Central memory CD8-positive, alpha-beta T cell (primary cell): ENCODE results near the gene ITPKB.
"Not testable (repeated sequence)": the region's sequence is repeated elsewhere in the genome, so short reads cannot be mapped to it uniquely, and the experiment has no call there.

Experiments
- ATAC-seq: fragments of 150-1000 bp; cut with Tn5 transposase; replicated peaks from 2 replicates; pipeline ENCODE4 v1.10.0; 2022; ENCODE audit warnings: mild to moderate bottlenecking, moderate FRiP score, moderate number of reproducible peaks; ENCODE audit not compliant: poor library complexity, severe bottlenecking; ENCODE audit errors: extremely low read depth
- DNase-seq, 2 donors: peaks; one replicate each; pipeline ENCODE4 v3.0.0; 2021; ENCODE audit warnings: low spot score in 2 of 2
- H3K27ac Mint-ChIP-seq: one replicate; pipeline ENCODE4 v1.8.0; 2022; ENCODE audit warnings: low read depth, mild to moderate bottlenecking, moderate library complexity, mixed read lengths
- H3K27me3 Mint-ChIP-seq: one replicate; pipeline ENCODE4 v1.8.0; 2022; ENCODE audit warnings: mixed read lengths
- H3K36me3 Mint-ChIP-seq: one replicate; pipeline ENCODE4 v1.8.0; 2022; ENCODE audit warnings: mild to moderate bottlenecking, moderate library complexity, mixed read lengths; ENCODE audit not compliant: insufficient read depth
- H3K4me1 Mint-ChIP-seq: one replicate; pipeline ENCODE4 v1.8.0; 2022; ENCODE audit warnings: mixed read lengths
- H3K4me3 Mint-ChIP-seq: one replicate; pipeline ENCODE4 v1.8.0; 2022; ENCODE audit warnings: mild to moderate bottlenecking, moderate library complexity, mixed read lengths
- H3K9me3 Mint-ChIP-seq: one replicate; pipeline ENCODE4 v1.8.0; 2022; ENCODE audit warnings: mixed read lengths

The ITPKB gene

DNA sequence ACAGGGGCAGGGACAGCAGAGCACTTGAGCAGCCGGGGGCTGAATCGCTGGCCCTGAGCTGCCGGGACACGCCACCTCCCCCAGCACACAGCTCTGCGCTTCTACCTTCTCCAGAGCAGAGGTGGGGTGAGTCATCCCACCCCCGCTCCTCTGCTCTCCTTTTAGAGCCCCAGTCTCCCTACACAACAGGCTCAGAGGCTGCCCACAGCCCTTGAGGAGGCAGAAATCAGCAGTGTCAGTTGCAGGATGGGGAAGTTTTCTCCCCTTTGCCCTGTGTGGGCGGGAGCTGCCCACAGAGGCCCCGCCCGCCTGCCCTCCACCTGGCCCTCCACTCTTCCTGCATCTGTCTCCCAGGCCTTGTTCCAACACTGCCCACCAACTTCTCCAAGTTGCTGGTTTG, 95.9 kb downstream of the ITPKB start:
- peak overlapping the region; percentile 79 for H3K27ac Mint-ChIP-seq
- ATAC-seq (peak; percentile 59), DNase-seq (no peak)
- H3K36me3 Mint-ChIP-seq: peaks cover 41% of the 10 kb centered on the region
- H3K27me3 Mint-ChIP-seq: no peaks in the 10 kb centered on the region
- H3K4me1 Mint-ChIP-seq: peaks cover 51% of the 10 kb centered on the region
- no peaks in the 10 kb centered on the region for H3K9me3 Mint-ChIP-seq
- peak overlapping the region; percentile 52 for H3K4me3 Mint-ChIP-seq

- Mint-ChIP-seq H3K27ac (no peak overlapping the region), H3K4me3 (no peak overlapping the region), H3K9me3 (no peaks in the 10 kb centered on the region), H3K4me1 (peaks cover 47% of the 10 kb centered on the region), H3K36me3 (peaks cover 43% of the 10 kb centered on the region), H3K27me3 (no peaks in the 10 kb centered on the region)
- no peak for DNase-seq
- ATAC-seq: no peak
Observed at GRCh38 chr1:226642421-226642820, 96.7 kb downstream of the ITPKB start.

GRCh38 chr1:226641671-226642231, 97.3 kb downstream of the ITPKB start:
- Mint-ChIP-seq H3K4me1 (peaks cover 48% of the 10 kb centered on the region), H3K27ac (no peak overlapping the region), H3K27me3 (no peaks in the 10 kb centered on the region), H3K36me3 (peaks cover 39% of the 10 kb centered on the region), H3K9me3 (no peaks in the 10 kb centered on the region), H3K4me3 (no peak overlapping the region)
- DNase-seq (no peak), ATAC-seq (no peak)

- DNase-seq (no peak), ATAC-seq (no peak)
- Mint-ChIP-seq H3K27me3 (no peaks in the 10 kb centered on the region), H3K36me3 (peaks cover 38% of the 10 kb centered on the region), H3K9me3 (no peaks in the 10 kb centered on the region), H3K4me1 (peaks cover 45% of the 10 kb centered on the region), H3K27ac (peak overlapping the region; percentile 23), H3K4me3 (no peak overlapping the region)
Observed at GRCh38 chr1:226640321-226641136, 98.6 kb downstream of the ITPKB start.

DNA sequence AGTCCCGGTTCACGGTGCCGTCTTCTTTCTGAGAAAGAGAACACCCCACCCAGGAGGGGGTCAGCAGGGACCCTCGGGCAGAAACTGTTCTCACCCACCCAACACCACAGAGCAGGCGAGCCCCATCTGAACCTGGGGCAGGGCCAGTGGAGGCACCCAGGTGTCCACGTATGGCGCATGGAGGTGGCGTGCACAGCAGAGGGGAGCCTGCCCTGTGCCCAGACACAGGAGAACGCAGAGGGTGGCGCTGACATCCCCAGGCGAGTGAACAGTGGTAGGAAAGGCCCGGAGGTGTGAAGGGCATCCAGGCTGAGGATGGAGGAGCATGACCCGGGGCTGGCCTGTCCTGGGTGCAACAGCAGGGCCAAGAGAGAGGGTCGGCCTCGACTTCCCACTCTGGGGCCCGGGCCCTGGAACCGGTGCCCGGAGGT, 99.4 kb downstream of the ITPKB start:
- Mint-ChIP-seq H3K9me3 (no peaks in the 10 kb centered on the region), H3K27ac (no peak overlapping the region), H3K36me3 (peaks cover 44% of the 10 kb centered on the region), H3K4me3 (no peak overlapping the region), H3K27me3 (no peaks in the 10 kb centered on the region), H3K4me1 (peaks cover 44% of the 10 kb centered on the region)
- DNase-seq (no peak), ATAC-seq (no peak)

DNA sequence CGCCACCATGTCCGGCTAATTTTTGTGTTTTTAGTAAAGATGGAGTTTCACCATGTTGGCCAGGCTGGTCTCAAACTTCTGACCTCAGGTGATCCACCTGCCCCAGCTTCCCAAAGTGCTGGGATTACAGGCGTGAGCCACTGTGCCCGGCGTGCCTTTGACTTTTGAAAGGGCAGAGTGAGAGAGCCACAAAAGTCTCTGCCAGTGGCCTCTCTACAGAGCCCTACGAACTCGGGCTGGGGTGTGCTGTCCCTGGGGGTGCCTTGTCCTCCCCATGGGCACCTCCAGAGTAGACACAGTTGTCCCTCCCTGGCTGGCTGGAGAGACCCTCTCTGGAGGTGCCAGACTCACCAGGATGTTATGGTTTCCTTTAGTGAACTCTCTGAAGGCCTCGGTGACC, 99.9 kb downstream of the ITPKB start:
- not testable (repeated sequence) for ATAC-seq, H3K27ac Mint-ChIP-seq

GRCh38 chr1:226638608-226639007, 100.5 kb downstream of the ITPKB start:
- H3K4me1 Mint-ChIP-seq: peaks cover 39% of the 10 kb centered on the region
- no peaks in the 10 kb centered on the region for H3K27me3 Mint-ChIP-seq
- no peaks in the 10 kb centered on the region for H3K9me3 Mint-ChIP-seq
- H3K27ac Mint-ChIP-seq: no peak overlapping the region
- ATAC-seq (no peak), DNase-seq (no peak)
- peaks cover 45% of the 10 kb centered on the region for H3K36me3 Mint-ChIP-seq
- H3K4me3 Mint-ChIP-seq: no peak overlapping the region

More for the DNA sequence above, 99.9 kb downstream of the ITPKB start:
- Mint-ChIP-seq H3K36me3 (peaks cover 45% of the 10 kb centered on the region), H3K4me1 (peaks cover 44% of the 10 kb centered on the region)
- H3K27me3 Mint-ChIP-seq, H3K4me3 Mint-ChIP-seq, H3K9me3 Mint-ChIP-seq, DNase-seq: not testable (repeated sequence)

GRCh38 chr1:226638001-226638601, 101.0 kb downstream of the ITPKB start:
- DNase-seq (no peak), ATAC-seq (no peak)
- Mint-ChIP-seq H3K4me1 (peaks cover 34% of the 10 kb centered on the region), H3K4me3 (no peak overlapping the region), H3K9me3 (no peaks in the 10 kb centered on the region), H3K36me3 (peaks cover 44% of the 10 kb centered on the region), H3K27ac (no peak overlapping the region), H3K27me3 (no peaks in the 10 kb centered on the region)

DNA sequence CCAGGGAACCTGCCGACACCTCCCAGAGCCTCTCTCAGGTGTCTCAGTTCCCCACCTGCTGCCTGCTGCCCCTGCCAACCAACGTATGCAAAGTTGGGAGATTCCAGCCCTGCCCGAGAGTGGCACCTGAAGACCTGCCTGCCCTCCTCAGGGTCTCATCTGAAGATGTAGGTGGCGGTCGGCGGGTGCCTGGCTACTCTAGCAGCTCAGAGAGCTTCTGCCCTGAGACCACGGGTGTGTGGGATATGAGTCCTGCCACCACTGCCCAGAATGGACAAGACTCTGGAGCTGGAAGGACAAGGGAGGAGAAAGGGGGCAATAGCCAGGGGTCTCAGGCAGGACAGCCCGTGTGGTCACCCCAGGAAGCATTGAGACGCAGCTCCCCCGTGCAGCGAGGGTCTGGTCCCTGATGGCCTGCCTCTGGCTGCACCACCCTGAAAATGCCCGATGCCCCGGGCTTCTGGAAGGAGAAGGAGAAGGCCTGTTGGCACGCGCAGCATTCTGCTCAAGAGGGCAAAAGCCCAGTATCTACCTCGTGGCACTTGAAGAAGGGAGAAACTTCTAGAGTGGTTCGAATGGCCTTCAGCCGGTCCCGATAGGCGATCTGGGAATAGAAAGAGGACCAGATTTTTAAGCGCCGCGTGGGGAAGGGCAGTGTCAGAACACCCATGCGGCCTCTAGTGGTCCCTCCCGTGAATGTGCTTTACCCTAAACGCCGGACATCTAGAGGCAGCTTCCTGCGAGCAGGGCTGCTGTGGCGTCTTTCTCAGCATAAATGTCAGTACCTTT, 101.7 kb downstream of the ITPKB start:
- Mint-ChIP-seq H3K4me1 (peaks cover 32% of the 10 kb centered on the region), H3K27ac (no peak overlapping the region), H3K4me3 (no peak overlapping the region), H3K9me3 (no peaks in the 10 kb centered on the region), H3K27me3 (no peaks in the 10 kb centered on the region), H3K36me3 (peaks cover 44% of the 10 kb centered on the region)
- DNase-seq (no peak), ATAC-seq (no peak)

DNA sequence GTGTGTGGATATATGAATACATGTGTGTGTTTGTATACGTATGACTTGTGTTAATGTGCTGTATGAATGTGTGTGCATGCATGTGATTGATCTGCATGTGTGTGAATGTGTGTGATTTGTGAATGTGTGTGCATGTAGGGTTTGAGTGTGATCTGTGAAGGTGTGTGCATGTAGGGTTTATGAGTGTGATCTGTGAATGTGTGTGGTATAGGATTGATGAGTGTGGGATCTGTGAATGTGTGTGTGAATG, 102.3 kb downstream of the ITPKB start:
- Mint-ChIP-seq H3K27ac (no peak overlapping the region), H3K36me3 (peaks cover 43% of the 10 kb centered on the region), H3K27me3 (no peaks in the 10 kb centered on the region), H3K4me1 (peaks cover 32% of the 10 kb centered on the region), H3K9me3 (no peaks in the 10 kb centered on the region), H3K4me3 (no peak overlapping the region)
- ATAC-seq: no peak
- no peak for DNase-seq

DNA sequence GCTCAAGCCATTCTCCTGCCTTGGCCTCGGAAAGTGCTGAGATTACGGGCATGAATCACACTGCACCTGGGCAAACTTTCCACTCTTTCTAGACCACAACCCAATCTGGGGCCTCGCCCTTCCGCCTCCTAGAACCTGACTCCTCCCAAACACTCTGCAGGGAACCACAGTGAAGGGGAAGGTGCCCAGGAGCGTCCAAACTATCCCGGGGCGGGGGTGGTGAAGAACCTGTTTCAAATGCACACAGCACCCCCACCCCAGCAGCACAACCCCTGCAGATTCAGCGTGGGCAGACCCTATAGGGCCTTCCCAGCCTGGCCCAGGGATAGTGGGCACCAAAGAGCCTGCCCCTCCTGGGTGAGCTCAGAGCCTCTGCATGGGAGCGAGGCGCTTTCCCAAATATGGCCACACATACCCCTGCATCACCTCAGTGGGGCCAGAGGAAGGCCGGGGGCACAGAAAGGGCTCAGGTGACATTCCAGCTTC, 103.6 kb downstream of the ITPKB start:
- ATAC-seq: no peak
- Mint-ChIP-seq H3K4me1 (peaks cover 31% of the 10 kb centered on the region), H3K36me3 (peaks cover 45% of the 10 kb centered on the region), H3K27ac (peak overlapping the region; percentile 85), H3K27me3 (no peaks in the 10 kb centered on the region), H3K4me3 (peak overlapping the region; percentile 36), H3K9me3 (no peaks in the 10 kb centered on the region)
- DNase-seq: no peak

DNA sequence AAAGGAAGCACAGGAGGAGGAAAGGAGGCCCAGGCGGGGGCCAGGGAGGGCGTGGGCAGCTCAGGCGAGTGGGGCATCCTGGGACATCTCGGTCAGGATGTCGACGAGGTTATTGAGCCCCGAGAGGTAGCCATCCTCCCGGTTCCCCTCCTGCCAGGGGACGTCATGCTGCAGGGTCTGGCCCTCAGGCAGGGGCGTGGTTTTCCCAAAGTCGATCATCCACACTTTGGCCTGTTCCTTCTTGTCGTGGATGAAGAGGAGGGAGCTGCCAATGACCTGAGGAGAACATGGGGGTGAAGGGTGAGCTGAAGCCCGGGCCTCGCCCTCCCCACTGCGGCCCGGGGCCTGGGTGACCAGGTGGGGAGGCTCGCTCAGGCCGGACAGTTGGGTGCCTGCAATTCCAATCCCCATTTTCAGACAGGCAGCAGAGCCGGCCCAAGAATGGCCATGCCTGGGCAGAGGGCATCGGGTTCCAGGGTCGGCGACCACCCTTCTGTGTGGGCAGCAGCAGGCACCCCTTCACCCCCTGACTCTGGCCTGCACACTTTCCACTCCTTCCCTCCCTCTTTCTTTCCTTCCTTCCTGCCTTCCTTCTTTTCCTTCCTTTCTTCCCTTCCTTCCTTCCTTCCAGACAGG, 104.4 kb downstream of the ITPKB start:
- peak overlapping the region; percentile 36 for H3K4me3 Mint-ChIP-seq
- ATAC-seq: no peak

More for the DNA sequence above, 104.4 kb downstream of the ITPKB start:
- no peaks in the 10 kb centered on the region for H3K9me3 Mint-ChIP-seq
- H3K36me3 Mint-ChIP-seq: peaks cover 45% of the 10 kb centered on the region
- H3K4me1 Mint-ChIP-seq: peaks cover 26% of the 10 kb centered on the region
- H3K27me3 Mint-ChIP-seq: no peaks in the 10 kb centered on the region
- peak overlapping the region; percentile 85 for H3K27ac Mint-ChIP-seq
- DNase-seq: no peak
